Measurements from ENCODE around the gene CYB561.

The CYB561 gene

DNA sequence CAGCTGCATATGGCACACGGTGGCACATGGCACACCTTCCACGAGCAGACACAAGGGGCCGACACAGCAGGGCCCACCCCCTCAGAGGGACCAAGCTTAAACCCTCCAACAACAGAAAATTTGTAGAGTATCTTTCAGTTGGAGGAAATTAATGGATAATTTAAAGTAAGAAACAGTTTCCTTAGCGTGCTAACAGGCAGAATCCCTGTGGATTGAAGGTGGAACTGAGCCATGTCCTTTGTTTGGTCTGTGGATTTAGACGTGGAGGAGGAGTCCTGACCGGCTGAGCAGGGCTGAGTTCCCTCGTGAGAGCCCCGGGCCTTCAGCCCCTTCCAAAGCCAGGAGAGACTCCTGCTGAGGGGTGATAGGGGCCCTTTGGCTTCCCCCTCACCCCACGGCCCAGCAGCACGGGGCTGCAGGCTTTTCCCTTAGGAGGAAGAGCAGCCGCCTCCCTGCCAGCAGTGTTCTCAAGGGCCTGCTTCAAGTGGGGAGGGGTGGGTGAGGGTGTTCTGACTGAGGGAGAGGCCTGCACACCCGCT lies 1.4 kb upstream of the CYB561 start:
- DNase-seq, result no peak

DNA sequence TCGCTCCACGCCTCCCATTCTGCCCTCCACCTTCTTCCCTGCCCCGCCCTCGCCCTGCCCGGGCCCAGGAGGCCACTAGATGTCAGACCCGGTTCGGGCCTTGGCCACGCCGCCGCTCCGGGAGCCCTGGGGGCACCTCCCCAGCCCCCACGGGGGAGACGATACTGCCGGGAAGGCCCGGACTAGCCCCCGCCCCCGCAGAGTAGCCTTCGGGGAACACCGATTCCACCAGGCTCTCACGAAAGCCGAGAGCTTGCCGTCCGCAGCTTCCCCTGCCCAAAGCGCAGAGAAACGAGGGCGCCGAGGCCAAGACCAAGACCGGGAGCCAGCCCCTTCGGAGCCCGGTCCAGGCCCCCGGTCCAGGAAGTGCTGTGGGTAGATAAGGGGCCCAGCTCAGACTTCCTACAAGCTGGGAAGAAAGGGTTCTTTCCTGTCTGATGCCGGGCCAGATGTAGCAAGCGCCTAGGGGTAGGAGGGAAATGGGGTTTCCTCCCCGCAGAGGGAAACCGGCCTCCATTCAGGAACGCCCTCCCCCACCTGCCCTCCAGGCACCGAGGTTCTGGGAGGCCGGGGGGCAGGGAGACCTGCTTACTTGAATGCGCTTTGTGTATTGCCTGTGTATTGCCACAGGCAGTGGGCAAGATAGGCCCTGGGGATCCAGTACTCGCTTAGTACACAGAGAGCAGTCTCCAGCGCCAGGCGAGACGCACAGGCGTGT lies 806 bp upstream of the CYB561 start:
- DNase-seq, result peak; percentile 41

- DNase-seq, result peak; percentile 71
These were observed 544 bp downstream of the CYB561 start for GRCh38 chr17:63445571-63445953.

DNA sequence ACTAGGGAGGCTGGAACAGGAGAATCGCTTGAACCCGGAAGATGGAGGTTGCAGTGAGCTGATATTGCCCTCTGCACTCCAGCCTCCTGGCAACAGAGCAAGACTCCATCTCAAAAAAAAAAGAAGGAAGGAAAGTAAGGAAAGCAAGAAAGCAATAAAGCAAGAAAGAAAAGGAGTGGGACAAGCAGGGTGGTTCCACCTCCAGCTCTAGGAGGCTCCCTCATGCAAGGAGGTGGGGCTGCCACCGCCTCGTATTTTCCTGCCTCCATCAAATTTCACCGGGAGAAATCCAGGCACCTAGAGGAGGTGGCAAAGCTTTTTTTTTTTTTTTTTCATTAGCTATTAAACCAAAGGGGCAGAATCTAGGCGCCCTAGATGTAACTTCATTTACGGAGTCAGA lies 1.0 kb downstream of the CYB561 start:
- DNase-seq, result no peak

DNA sequence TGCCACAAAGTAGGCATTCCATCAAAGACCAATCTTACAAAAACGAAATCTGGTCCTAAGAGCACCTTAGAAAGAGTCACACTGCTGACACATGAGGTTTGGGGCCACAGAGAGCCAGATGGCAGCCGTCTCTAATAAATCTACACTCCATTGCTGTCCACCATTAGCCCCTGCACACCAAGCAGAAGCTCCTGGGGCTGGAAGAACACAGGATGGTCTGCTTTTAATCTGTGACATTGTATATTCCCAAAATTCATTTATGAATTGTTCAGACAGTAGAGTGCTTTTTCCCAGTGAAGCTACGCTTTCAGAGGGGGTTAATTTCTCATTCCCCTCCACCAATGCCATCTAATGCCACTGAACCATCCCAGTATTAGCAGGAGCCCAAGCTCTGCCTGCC lies 1.6 kb downstream of the CYB561 start:
- no peak for DNase-seq

DNA sequence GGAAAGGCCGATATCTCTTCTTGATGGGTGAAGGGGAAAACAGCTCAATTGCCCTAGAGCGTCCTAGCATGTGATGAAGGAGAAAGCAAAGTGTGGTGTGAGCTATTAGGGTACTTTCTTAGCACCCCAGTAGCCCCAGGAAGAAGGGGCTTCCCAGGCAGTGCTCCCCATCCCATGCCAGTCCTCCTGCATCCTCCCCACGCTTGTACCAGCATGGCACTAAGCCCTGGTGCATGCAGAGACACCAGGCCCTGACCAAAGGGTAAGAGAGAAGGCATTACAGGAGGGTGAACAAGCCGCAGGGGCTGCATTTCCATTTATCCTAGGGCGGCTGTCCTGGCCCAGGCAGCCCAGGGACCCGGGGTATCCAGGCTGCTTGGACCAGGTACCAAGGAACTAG lies 3.1 kb downstream of the CYB561 start:
- no peak for DNase-seq

DNA sequence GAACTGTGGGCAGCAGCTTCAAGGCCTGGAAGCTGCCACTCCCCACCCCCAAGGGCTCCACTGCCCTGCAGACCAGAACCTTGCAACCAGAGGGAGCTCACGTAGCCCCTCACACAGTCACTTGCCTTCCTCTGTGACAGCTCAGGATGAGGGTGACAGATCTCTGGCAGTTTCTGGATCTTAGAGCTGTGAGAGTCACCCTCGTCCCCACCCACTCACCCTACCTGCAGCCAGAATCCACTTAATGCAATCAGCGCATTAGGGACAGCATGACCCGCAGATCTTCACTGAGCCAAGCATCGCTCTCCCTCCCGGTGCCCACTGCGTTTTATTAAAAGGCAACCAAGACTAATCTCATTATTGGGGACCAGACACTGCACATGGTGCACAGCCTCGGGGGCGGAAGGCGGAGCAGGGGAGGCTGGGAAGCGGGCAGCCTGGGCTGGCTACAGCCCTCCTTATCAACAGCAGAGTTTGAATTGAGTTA lies 3.5 kb downstream of the CYB561 start:
- no peak for DNase-seq

DNA sequence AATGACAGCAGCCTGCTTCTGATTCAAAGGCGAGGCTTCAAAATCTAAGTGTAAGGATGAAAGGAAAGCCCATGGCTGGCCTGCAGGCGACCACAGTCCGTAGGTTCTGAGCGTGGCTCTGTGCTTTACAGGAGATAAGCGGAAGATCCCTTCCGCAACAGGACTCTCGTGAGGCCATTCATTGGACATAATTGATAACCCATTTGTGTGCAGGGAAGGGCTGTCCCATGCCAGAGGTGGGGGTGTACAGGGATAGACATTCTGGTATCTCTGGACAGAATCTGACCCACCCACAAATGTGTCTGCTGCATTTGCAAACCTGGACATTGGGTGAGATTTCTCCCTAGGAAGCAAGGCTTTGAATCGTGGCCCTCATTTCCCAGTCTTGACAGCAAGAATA lies 4.0 kb downstream of the CYB561 start:
- DNase-seq, result no peak

DNA sequence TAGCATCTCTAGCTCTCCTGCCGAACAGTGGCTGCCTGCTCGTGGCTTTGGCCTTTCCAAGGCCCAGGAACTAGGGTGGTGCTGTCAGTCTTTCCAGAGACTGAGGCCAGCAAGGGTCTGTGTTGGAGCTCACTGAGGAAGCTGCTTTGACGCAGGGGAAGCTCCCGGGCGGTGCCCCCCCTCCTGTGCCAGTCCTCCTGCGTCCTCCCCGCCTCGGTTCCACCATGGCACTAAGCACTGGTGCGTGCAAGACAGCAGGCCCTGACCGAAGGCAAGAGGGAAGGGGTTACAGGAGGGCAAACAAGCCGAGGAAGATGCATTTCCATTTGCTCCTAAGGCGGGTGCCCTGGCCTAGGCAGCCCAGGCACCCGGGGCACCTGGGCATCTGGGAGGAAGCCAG lies 4.5 kb downstream of the CYB561 start:
- no peak for DNase-seq

- no peak for DNase-seq
These were observed 5.3 kb downstream of the CYB561 start for GRCh38 chr17:63440770-63441335.

DNA sequence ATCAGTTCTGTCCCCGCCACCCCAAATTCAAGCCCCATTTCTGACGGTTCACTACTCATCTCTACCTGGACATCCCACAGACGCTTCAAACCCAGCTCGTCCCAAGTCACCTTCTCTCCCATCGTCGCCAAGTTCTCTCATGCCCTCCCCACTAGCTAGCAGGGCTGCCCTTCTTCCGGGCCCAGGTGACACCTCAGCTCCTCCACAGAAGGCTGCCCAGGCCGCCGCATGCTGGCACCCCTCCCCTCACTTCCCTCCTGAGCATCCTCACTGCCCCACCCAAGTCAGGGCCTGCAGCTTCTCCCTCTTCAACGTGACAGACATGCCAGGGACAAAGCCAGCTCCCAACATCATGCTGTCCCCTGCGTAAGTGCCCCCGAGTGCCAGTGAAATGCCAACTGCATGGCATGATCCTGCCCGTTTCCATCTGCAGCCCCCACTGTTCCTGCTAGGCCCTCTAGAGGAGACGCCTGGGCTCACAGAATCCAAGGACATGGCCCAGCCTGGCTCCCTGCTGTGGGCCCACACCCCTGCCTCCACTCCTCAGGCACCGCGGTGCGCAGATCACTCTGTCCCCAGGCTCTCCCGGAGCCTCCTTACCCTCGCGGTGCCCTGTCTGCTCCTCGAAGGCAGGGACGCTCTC lies 5.9 kb downstream of the CYB561 start:
- peak; percentile 25 for DNase-seq

DNA sequence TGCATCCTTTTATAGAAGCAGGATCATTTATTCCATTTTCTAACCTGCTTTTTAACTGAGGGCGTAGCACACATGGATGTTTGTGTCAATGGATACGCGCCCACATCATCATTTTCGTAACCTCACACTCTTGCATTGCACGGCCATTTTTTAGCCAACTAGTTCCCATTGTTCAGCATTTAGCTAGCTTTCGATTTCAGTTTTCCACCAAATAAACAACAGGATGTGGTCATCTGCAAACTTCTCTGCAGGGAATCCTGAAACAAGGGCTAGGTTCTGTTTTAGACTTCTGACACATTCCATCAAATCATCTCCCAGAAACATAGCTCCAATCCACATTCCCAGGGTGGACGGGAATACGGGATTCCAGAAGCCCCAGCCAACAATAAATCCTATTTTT lies 6.4 kb downstream of the CYB561 start:
- DNase-seq, result no peak

DNA sequence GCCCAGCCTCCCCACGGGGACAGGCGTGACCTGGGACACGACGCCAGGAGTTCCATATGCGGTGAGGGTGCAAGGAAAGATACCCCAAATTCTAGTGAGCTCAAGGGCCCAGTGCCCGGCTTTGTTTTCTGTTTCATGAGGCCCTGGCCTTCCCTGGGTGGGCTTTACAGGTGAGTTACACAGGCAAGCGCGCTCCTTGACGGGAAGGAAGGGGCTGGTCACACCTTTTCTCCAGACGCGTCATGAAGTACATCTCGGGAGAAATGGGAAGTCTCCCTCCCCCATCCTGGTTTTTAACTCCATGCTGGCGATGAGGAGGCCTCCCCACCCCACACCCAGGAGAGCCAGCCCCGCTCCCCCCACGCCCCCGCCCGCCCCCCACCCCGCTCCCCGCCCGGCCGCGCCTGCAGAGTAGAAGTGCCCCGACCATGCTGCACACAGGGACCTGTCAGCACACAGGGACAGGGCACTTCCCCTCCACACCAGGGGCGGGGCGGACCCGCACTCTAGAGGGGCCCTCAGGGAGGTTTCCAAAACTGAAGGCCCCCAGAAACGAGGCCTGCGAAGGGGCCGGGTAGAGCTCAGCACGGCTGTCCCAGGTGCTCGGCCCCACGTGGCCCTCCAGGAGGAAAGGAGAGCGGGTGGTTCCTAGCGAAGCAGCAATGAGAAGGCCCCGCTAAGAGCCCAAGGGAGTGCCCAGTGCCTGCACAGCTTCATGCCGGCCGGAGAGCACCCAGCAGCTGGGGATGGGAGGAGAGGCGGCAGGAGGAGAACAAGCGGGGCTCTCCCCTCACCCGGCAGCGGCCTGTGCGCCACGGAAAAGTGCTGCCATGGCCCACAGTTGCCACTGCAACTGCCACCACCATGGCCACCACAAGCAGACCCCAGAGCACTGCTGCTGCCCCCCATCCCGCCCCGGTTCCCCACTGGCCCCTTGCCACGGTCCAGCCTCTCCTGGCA lies 7.7 kb downstream of the CYB561 start:
- DNase-seq, result no peak

- no peak for DNase-seq
These were observed 8.6 kb downstream of the CYB561 start for GRCh38 chr17:63437287-63438091.

DNA sequence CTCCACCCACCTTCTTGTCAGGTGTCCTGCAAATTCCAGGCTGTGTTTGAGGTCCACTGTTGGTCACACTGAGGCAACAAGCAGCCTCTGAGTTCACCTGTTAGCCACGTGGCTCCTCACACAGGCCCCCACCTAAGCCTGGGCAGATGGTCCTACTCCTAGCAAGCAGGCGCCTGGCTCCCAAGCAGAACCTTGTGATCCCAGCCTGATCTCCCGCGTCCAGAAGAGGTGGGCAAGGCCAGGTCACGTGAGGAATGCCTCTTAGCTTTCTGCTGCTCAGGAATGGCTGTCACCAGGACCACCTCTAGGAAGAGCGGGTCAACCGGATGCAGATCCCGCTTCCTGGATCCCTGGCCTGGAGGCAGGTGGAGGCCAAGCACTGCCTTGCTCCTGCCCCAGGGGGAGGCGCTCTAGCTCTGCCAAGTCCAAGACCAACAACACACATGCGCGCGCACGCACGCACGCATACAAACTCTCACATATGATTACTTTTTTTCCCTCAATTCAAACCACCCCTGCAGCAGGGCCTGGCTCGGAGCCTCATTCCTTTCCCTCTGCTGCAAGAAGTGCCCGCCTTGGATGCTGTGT lies 9.5 kb downstream of the CYB561 start:
- no peak for DNase-seq

DNA sequence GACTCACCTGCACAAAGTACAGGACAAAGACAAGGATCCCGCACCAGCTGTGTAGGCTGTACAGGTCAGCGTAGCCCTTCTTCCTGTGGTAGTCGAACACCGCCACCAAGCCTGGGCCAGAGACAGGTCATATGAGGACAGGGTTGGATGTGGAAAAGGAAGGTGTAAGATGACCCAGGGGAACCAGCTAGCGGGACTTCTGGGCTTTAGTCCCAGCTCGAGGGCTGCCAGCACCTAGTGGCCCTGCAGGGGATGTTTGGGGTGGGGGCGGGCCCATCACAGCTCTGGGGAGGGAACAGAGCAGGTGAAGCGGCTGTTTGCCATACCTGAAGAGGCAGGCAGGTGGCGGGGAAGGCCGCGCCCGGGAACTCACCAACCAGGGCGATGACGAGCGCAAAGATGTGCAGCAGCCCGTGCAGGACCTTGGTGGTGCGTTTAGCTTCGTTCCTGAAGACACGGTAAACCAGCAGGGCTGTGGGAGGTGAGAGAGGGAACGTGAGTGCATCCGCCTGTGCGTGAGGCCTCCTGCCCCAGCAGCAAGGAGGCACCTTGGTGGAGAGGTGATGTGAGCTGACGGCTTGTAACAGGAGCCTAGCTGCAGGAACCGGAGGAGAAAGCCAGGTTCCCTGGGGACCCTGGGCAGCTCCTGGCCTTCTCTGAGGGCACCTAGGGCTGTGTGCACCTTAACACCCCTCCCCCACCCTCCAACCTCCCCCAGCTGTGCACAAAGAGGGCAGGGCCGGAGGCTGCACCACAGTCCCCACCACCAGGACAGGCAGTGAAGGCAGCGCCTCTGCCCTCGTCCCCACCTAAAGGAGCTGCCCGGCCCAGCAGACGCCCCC lies 10.2 kb downstream of the CYB561 start:
- DNase-seq, result no peak

- peak; percentile 45 for DNase-seq
These were observed 11.0 kb downstream of the CYB561 start for GRCh38 chr17:63434951-63435571.

- DNase-seq, result no peak
These were observed 12.1 kb downstream of the CYB561 start for GRCh38 chr17:63433746-63434591.

All from T-helper 9 cell (primary cell).